HG03457 (cell line): ENCODE data around the gene BCAP31.
"Not testable (repeated sequence)": the region's sequence is repeated elsewhere in the genome, so short reads cannot be mapped to it uniquely, and the experiment has no call there.

Source experiments
- ATAC-seq: cut with Tn5 transposase; IDR thresholded peaks from one replicate; pipeline ENCODE4 v1.9.1; 2021; ENCODE audit warnings: moderate number of reproducible peaks; ENCODE audit not compliant: unreplicated experiment

Gene BCAP31

GRCh38 chrX:153684467-153685155, 39.6 kb downstream of the BCAP31 start:
- ATAC-seq: no peak

GRCh38 chrX:153683486-153683885, 40.7 kb downstream of the BCAP31 start:
- ATAC-seq: not testable (repeated sequence)

- ATAC-seq: no peak
Measured at GRCh38 chrX:153681175-153681574, 43.0 kb downstream of the BCAP31 start.

- ATAC-seq: no peak
Measured at GRCh38 chrX:153674219-153674851, 49.9 kb downstream of the BCAP31 start.

- no peak for ATAC-seq
Measured at GRCh38 chrX:153673428-153674218, 50.6 kb downstream of the BCAP31 start, which contains the start of gene PNCK. TSS of gene PNCK (minus strand) at chrX:153673813. CDS start at chrX:153673076, 737 bp downstream.

GRCh38 chrX:153672531-153673427, 51.4 kb downstream of the BCAP31 start:
- no peak for ATAC-seq

GRCh38 chrX:153671589-153672530, 52.3 kb downstream of the BCAP31 start:
- ATAC-seq: no peak

GRCh38 chrX:153670748-153671588, 53.2 kb downstream of the BCAP31 start:
- no peak for ATAC-seq

GRCh38 chrX:153669901-153670731, 54.1 kb downstream of the BCAP31 start:
- ATAC-seq: no peak

- no peak for ATAC-seq
Measured at GRCh38 chrX:153669174-153669890, 54.9 kb downstream of the BCAP31 start.

GRCh38 chrX:153668423-153669173, 55.6 kb downstream of the BCAP31 start:
- ATAC-seq: no peak

GRCh38 chrX:153667956-153668396, 56.2 kb downstream of the BCAP31 start:
- ATAC-seq: no peak

- no peak for ATAC-seq
Measured at GRCh38 chrX:153667281-153667955, 56.8 kb downstream of the BCAP31 start.

GRCh38 chrX:153665726-153666306, 58.4 kb downstream of the BCAP31 start:
- no peak for ATAC-seq

GRCh38 chrX:153662266-153662665, 61.9 kb downstream of the BCAP31 start:
- no peak for ATAC-seq
